ENCODE data around the gene MTHFSD. TPM values are rescaled to one million over a fixed set of nuclear protein-coding genes. Genes with fewer than 3 reads are reported as not detected.

The MTHFSD gene
- total and polyA plus RNA-seq, 2 of the 8 experiments (the other 6 are each of a cell fraction or from before 2014, with no cell fraction given) = 7.1 to 9.8 TPM

GRCh38 chr16:86495756-86496261 lies 59.2 kb downstream of the MTHFSD start:
- no peak overlapping the region for H2AK5ac ChIP-seq (ENCODE audit: low read depth, low read length)
- H3K9ac ChIP-seq (replicated peaks in 1 of 4; ENCODE audit: extremely low read depth in 1 of 4, low read depth in 3 of 4, low read length in 3 of 4) = no peak overlapping the region
- no peak overlapping the region for H2BK5ac ChIP-seq (ENCODE audit: low read depth, low read length)
- POLR2A ChIA-PET (ENCODE audit: partially characterized antibody) = interaction anchor here (0.7 kb wide), 1 partner anchor 158 kb away, joined by 3 read pairs; no protein-coding TSS in a partner anchor
- no peak overlapping the region for H4K91ac ChIP-seq (replicated peaks; ENCODE audit: insufficient read length, low read length)
- H3K23me2 ChIP-seq (ENCODE audit: low read depth, low read length) = no peaks in the 10 kb centered on the region; the same call in 1 of the 2 replicates
- H3K4me3 ChIP-seq (ENCODE audit: extremely low read depth in 1 of 4, insufficient read depth in 2 of 4, low read depth in 3 of 4, low read length in 4 of 4) = no peak overlapping the region
- no peak overlapping the region for H3K56ac ChIP-seq (replicated peaks; ENCODE audit: insufficient read length, low read depth, low read length)
- DNase-seq (ENCODE audit: low read depth in 1 of 2, low spot score in 2 of 2) = peak in 1 of 2 experiments; percentile 53
- H3K27ac ChIP-seq (ENCODE audit: low read depth, low read length) = no peak overlapping the region
- H3K18ac ChIP-seq (ENCODE audit: extremely low read depth, low read length) = no peak overlapping the region
- peaks cover 0 to 4% (median 0%) of the 10 kb centered on the region in 4 experiments; a peak in 1 of 8 replicates for H3K36me3 ChIP-seq (ENCODE audit: control insufficient read depth in 2 of 4, insufficient read depth in 4 of 4, low read length in 3 of 4)
- peaks cover 16 to 23% of the 10 kb centered on the region in 2 experiments for H4K20me1 ChIP-seq (replicated peaks in 1 of 2; ENCODE audit: control insufficient read depth in 1 of 2, insufficient read depth in 2 of 2, low read length in 2 of 2)
- TF ChIP-seq FOSL1 (IDR thresholded peaks at IDR 0.05; ENCODE audit: insufficient read depth, low read depth, low read length) = no peak
- peak; percentile 33 for TF ChIP-seq EZH2 (IDR thresholded peaks at IDR 0.05; ENCODE audit: low read depth, low read length, severe bottlenecking)
- 13% methylated on average over 13 of the region's 16 CpGs; no CpG with 5 or more reads in 1 of the 2 experiments for WGBS, 2 experiments (ENCODE audit: extremely low coverage in 1 of 2, insufficient coverage in 1 of 2, insufficient read length in 1 of 2, insufficient replicate concordance in 2 of 2, low coverage in 1 of 2, low lambda C conversion rate in 2 of 2, missing lambda C conversion rate in 1 of 2)
- H3K9me3 ChIP-seq (ENCODE audit: insufficient read depth in 2 of 2, low read depth in 1 of 2, low read length in 1 of 2) = no peaks in the 10 kb centered on the region; a peak in 1 of 4 replicates
- H4K8ac ChIP-seq (ENCODE audit: extremely low read depth, insufficient read depth, low read length) = no peak overlapping the region
- no peak overlapping the region for H3K4ac ChIP-seq (replicated peaks; ENCODE audit: insufficient read length, low read depth, low read length)
- no peak overlapping the region for H2BK20ac ChIP-seq (ENCODE audit: low read length)
- H2BK120ac ChIP-seq (replicated peaks; ENCODE audit: low read depth, low read length) = no peak overlapping the region
- 0 out of 2 replicates have a peak overlapping the region, but pooled peaks have one; percentile 27 for H2BK12ac ChIP-seq (ENCODE audit: low read depth, low read length)
- H3K4me2 ChIP-seq (ENCODE audit: insufficient read depth in 1 of 2, low read depth in 2 of 2, low read length in 2 of 2) = peak overlapping the region in 1 of 2 experiments; percentile 56; a peak in 1 of 4 replicates
- H3K79me2 ChIP-seq (ENCODE audit: control insufficient read depth in 1 of 2, insufficient read depth in 2 of 2, low read length in 2 of 2) = no peaks in the 10 kb centered on the region
- no peak overlapping the region for H2AFZ ChIP-seq (ENCODE audit: low read length)
- H3K14ac ChIP-seq (ENCODE audit: insufficient read length) = no peak overlapping the region
- no peaks in the 10 kb centered on the region; the same call in 1 of the 2 replicates for H3K79me1 ChIP-seq (ENCODE audit: low read depth, low read length)
- H3K23ac ChIP-seq (ENCODE audit: insufficient read length) = no peak overlapping the region
- H4K5ac ChIP-seq (ENCODE audit: insufficient read length, low read depth, low read length) = no peak overlapping the region
- no peak for FAIRE-seq
- H2BK15ac ChIP-seq (ENCODE audit: low read length) = no peak overlapping the region
- peaks cover 4 to 26% (median 14%) of the 10 kb centered on the region in 4 experiments for H3K4me1 ChIP-seq (replicated peaks in 1 of 4; ENCODE audit: control insufficient read depth in 3 of 4, insufficient read depth in 4 of 4, low read length in 3 of 4)
- peaks cover 94 to 100% (median 99%) of the 10 kb centered on the region in 4 experiments for H3K27me3 ChIP-seq (replicated peaks in 1 of 4; ENCODE audit: control insufficient read depth in 3 of 4, extremely low read depth in 1 of 4, insufficient read depth in 3 of 4, low read length in 3 of 4)
- CTCF ChIA-PET (ENCODE audit: partially characterized antibody) = no interaction called here

All from H1 (cell line).